Thyroid gland (tissue), 4 donors: ENCODE results near the gene GSTT4. TPM values are rescaled to one million over a fixed set of nuclear protein-coding genes. Genes with fewer than 3 reads are reported as not detected.
"Not testable (repeated sequence)": the region's sequence is repeated elsewhere in the genome, so short reads cannot be mapped to it uniquely, and the experiment has no call there.

Source experiments
- DNase-seq, 2 donors: peaks; one replicate each; pipeline ENCODE4 v3.0.0-alpha.2; 2019
- H3K27ac ChIP-seq, 3 donors: fragments of 200-600 bp; sonication (generic); 1 replicate in 2 of 3; 2 replicates in 1 of 3; pipeline ENCODE4 v1.5.1; 2016 to 2019; ENCODE audit warnings: mild to moderate bottlenecking in 1 of 3, moderate library complexity in 1 of 3
- H3K27me3 ChIP-seq: fragments of 200-600 bp; sonication (generic); one replicate; pipeline ENCODE4 v1.5.1; 2019
- H3K36me3 ChIP-seq, 2 donors: fragments of 200-600 bp; sonication (generic); one replicate each; pipeline ENCODE4 v1.5.1; 2016 to 2019
- H3K4me1 ChIP-seq, 2 donors: fragments of 200-600 bp; sonication (generic); one replicate each; pipeline ENCODE4 v1.5.1; 2017 to 2019
- H3K4me3 ChIP-seq, 3 donors: fragments of 200-600 bp; sonication (generic); replicated peaks in 1 of 3; 1 replicate in 2 of 3; 2 replicates in 1 of 3; pipeline ENCODE4 v1.5.1; 2016; ENCODE audit warnings: mild to moderate bottlenecking in 1 of 3
- H3K9me3 ChIP-seq: fragments of 200-600 bp; sonication (generic); one replicate; pipeline ENCODE4 v1.5.1; 2017
- CTCF ChIP-seq, 6 experiments: fragments of 200-600 bp in 3 of 6; fragments of 450-650 bp in 3 of 6; sonication (generic) in 3 of 6; IDR thresholded peaks; one replicate each; pipeline ENCODE4 v1.5.1; 2016 to 2019; ENCODE audit warnings: antibody characterized with exemption in 6 of 6, mild to moderate bottlenecking in 2 of 6, inconsistent platforms in 1 of 6, moderate library complexity in 1 of 6
- POLR2A ChIP-seq, 2 donors: fragments of 450-650 bp; IDR thresholded peaks; one replicate each; pipeline ENCODE4 v1.6.1; 2017; ENCODE audit warnings: antibody characterized with exemption in 2 of 2, mild to moderate bottlenecking in 2 of 2, moderate library complexity in 1 of 2
- WGBS, 2 donors: methylation state at CpG; one replicate each; pipeline ENCODE4 v1.1.5; 2017; 5-methylcytosine and 5-hydroxymethylcytosine counted together
- intact Hi-C: fragments of 100-400 bp; cut with DNase I; formaldehyde crosslinking; loops from one replicate; pipeline ENCODE4 v1.15.1; 2023
- total RNA-seq, 4 donors: library from RNA; depleted of rRNA; stranded (reverse); fragments of >200 nt; gene quantifications; one replicate each; pipeline ENCODE4 v1.2.3, GENCODE V29; 2016

The GSTT4 gene
- total RNA-seq, 4 donors from 2014 or later = not detected

GRCh38 chr22:24001314-24001713, 3.9 kb downstream of the GSTT4 start:
- H3K9me3 ChIP-seq = no peaks in the 10 kb centered on the region
- no peak for TF ChIP-seq POLR2A (IDR thresholded peaks at IDR 0.05)
- no peak for TF ChIP-seq CTCF (IDR thresholded peaks at IDR 0.05)
- H3K27ac ChIP-seq = no peak overlapping the region
- no peak overlapping the region for H3K4me3 ChIP-seq
- H3K27me3 ChIP-seq = no peaks in the 10 kb centered on the region
- intact Hi-C loops = loop anchor here (5.0 kb wide), 1 partner anchor 161 kb away; no protein-coding TSS in a partner anchor
- H3K4me1 ChIP-seq = peaks cover 4 to 9% of the 10 kb centered on the region in 2 donors
- 73 to 75% methylated on average over 6 to 8 of the region's 9 CpGs for WGBS, 2 donors
- no peak for DNase-seq
- no peaks in the 10 kb centered on the region for H3K36me3 ChIP-seq

- not testable (repeated sequence) for H3K27ac ChIP-seq, H3K4me1 ChIP-seq, H3K27me3 ChIP-seq, DNase-seq, H3K9me3 ChIP-seq, H3K36me3 ChIP-seq, H3K4me3 ChIP-seq
- 88 to 93% methylated on average over 7 of the region's 7 CpGs for WGBS, 2 donors
- intact Hi-C loops = loop anchor here (5.0 kb wide), 1 partner anchor 163 kb away; no protein-coding TSS in a partner anchor
Observed at GRCh38 chr22:23999779-24000178, 5.5 kb downstream of the GSTT4 start.

- intact Hi-C loops = no loop called here
- Histone ChIP-seq H3K9me3 (no peaks in the 10 kb centered on the region), H3K27me3 (no peaks in the 10 kb centered on the region), H3K4me1 (no peaks in the 10 kb centered on the region), H3K27ac (no peak overlapping the region), H3K4me3 (no peak overlapping the region), H3K36me3 (no peaks in the 10 kb centered on the region)
- DNase-seq = no peak
- WGBS, 2 donors = 96% methylated on average over 3 of the region's 3 CpGs
- no peak for TF ChIP-seq POLR2A (IDR thresholded peaks at IDR 0.05)
- no peak for TF ChIP-seq CTCF (IDR thresholded peaks at IDR 0.05)
Observed at GRCh38 chr22:23997092-23997491, 8.2 kb downstream of the GSTT4 start.

GRCh38 chr22:23993581-23994177, 11.6 kb downstream of the GSTT4 start:
- H3K27ac ChIP-seq, DNase-seq, H3K4me1 ChIP-seq, H3K36me3 ChIP-seq, H3K4me3 ChIP-seq, H3K27me3 ChIP-seq, intact Hi-C loops, H3K9me3 ChIP-seq: not testable (repeated sequence)
- WGBS, 2 donors = 53 to 67% methylated on average over 4 of the region's 4 CpGs

- H3K27ac ChIP-seq, H3K4me3 ChIP-seq, H3K27me3 ChIP-seq, DNase-seq, intact Hi-C loops, H3K4me1 ChIP-seq, H3K9me3 ChIP-seq, H3K36me3 ChIP-seq: not testable (repeated sequence)
- 53% methylated on average over 2 of the region's 2 CpGs for WGBS, 2 donors
Observed at GRCh38 chr22:23993080-23993479, 12.2 kb downstream of the GSTT4 start.

- H3K27ac ChIP-seq, H3K9me3 ChIP-seq, H3K4me3 ChIP-seq, H3K36me3 ChIP-seq, intact Hi-C loops, H3K27me3 ChIP-seq, DNase-seq, H3K4me1 ChIP-seq: not testable (repeated sequence)
- WGBS, 2 donors = 95% methylated on average over 2 of the region's 3 CpGs; no CpG with 5 or more reads in 1 of the 2 donors
Observed at GRCh38 chr22:23989583-23990244, 15.5 kb downstream of the GSTT4 start.

GRCh38 chr22:23986538-23987178, 18.6 kb downstream of the GSTT4 start:
- H3K9me3 ChIP-seq, H3K4me3 ChIP-seq, DNase-seq, H3K27me3 ChIP-seq, H3K36me3 ChIP-seq, H3K27ac ChIP-seq, H3K4me1 ChIP-seq, intact Hi-C loops: not testable (repeated sequence)
- WGBS, 2 donors = 71% methylated on average over 4 of the region's 4 CpGs; no CpG with 5 or more reads in 1 of the 2 donors

- H3K27me3 ChIP-seq, H3K9me3 ChIP-seq, H3K4me3 ChIP-seq, H3K4me1 ChIP-seq, H3K27ac ChIP-seq, intact Hi-C loops, DNase-seq, H3K36me3 ChIP-seq: not testable (repeated sequence)
- 79% methylated on average over 8 of the region's 8 CpGs; no CpG with 5 or more reads in 1 of the 2 donors for WGBS, 2 donors
Observed at GRCh38 chr22:23986089-23986488, 19.2 kb downstream of the GSTT4 start.
